Stomach (tissue), 4 donors: ENCODE data around the gene DPYD.

Experiments
- EP300 ChIP-seq: sonication (generic); formaldehyde crosslinking; IDR thresholded peaks from one replicate; pipeline ENCODE4 v1.6.1; 2017; ENCODE audit warnings: antibody characterized with exemption
- POLR2A ChIP-seq, 4 donors: fragments of 450-650 bp; IDR thresholded peaks; one replicate each; pipeline ENCODE4 v1.6.1; 2016; ENCODE audit warnings: antibody characterized with exemption in 4 of 4, control low read depth in 2 of 4, mild to moderate bottlenecking in 1 of 4, moderate library complexity in 1 of 4
- POLR2AphosphoS5 ChIP-seq, 3 donors: sonication (generic); formaldehyde crosslinking; IDR thresholded peaks; one replicate each; pipeline ENCODE4 v1.6.1; 2016; ENCODE audit warnings: antibody characterized with exemption in 3 of 3
- TF ChIP-seq, protein P1 (sequence below), 7 experiments: fragments of 450-650 bp in 4 of 7; fragments of 200-600 bp in 3 of 7; sonication (generic) in 3 of 7; IDR thresholded peaks; one replicate each; pipeline ENCODE4 v1.5.1; 2016 to 2019; ENCODE audit warnings: antibody characterized with exemption in 7 of 7, control low read depth in 2 of 7, mild to moderate bottlenecking in 1 of 7

DNA sequence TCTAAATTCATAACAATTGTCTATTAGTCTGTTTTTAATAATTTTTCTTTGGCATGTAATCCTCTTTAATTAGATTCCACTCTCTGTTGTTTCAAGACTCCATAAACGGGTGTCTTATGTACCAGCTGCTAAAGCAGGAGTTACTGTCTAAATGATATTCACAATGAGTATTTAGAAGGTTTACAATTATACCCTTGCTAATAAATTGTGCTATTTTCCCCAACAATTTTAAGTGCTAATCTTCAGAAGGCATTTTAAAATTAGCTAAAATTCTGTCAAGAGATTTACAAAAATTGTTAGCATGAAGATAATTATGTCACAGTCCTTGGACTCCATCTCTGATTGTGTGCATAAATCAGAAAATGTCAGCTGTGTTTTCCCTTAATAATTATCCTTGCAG lies 83.7 kb downstream of the DPYD start:
- TF ChIP-seq, protein P1, sequence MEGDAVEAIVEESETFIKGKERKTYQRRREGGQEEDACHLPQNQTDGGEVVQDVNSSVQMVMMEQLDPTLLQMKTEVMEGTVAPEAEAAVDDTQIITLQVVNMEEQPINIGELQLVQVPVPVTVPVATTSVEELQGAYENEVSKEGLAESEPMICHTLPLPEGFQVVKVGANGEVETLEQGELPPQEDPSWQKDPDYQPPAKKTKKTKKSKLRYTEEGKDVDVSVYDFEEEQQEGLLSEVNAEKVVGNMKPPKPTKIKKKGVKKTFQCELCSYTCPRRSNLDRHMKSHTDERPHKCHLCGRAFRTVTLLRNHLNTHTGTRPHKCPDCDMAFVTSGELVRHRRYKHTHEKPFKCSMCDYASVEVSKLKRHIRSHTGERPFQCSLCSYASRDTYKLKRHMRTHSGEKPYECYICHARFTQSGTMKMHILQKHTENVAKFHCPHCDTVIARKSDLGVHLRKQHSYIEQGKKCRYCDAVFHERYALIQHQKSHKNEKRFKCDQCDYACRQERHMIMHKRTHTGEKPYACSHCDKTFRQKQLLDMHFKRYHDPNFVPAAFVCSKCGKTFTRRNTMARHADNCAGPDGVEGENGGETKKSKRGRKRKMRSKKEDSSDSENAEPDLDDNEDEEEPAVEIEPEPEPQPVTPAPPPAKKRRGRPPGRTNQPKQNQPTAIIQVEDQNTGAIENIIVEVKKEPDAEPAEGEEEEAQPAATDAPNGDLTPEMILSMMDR (IDR thresholded peaks at IDR 0.05): no peak
- TF ChIP-seq POLR2A (IDR thresholded peaks at IDR 0.05): no peak
- no peak for TF ChIP-seq POLR2AphosphoS5 (IDR thresholded peaks at IDR 0.05)
- TF ChIP-seq EP300: no peak
